GM12865 (cell line): ENCODE data around the gene CPNE2.
"Not testable (repeated sequence)": the region's sequence is repeated elsewhere in the genome, so short reads cannot be mapped to it uniquely, and the experiment has no call there.

Experiments used
- DNase-seq: peaks from one replicate; pipeline ENCODE4 v3.0.0; 2010; ENCODE audit warnings: low read depth
- H3K4me3 ChIP-seq: 2 replicates; pipeline ENCODE4 v1.5.1; 2011; ENCODE audit warnings: mild to moderate bottlenecking, low read depth, low read length, control low read depth
- TF ChIP-seq, protein P1 (sequence below): IDR thresholded peaks from 2 replicates; pipeline ENCODE4 v1.5.1; 2011; ENCODE audit warnings: low read length, control low read depth, low read depth, inconsistent platforms; ENCODE audit not compliant: insufficient read depth; ENCODE audit errors: missing control alignments

The CPNE2 gene

GRCh38 chr16:57098188-57098841 is 5.9 kb downstream of the CPNE2 start:
- H3K4me3 ChIP-seq: no peak overlapping the region
- TF ChIP-seq, protein P1, sequence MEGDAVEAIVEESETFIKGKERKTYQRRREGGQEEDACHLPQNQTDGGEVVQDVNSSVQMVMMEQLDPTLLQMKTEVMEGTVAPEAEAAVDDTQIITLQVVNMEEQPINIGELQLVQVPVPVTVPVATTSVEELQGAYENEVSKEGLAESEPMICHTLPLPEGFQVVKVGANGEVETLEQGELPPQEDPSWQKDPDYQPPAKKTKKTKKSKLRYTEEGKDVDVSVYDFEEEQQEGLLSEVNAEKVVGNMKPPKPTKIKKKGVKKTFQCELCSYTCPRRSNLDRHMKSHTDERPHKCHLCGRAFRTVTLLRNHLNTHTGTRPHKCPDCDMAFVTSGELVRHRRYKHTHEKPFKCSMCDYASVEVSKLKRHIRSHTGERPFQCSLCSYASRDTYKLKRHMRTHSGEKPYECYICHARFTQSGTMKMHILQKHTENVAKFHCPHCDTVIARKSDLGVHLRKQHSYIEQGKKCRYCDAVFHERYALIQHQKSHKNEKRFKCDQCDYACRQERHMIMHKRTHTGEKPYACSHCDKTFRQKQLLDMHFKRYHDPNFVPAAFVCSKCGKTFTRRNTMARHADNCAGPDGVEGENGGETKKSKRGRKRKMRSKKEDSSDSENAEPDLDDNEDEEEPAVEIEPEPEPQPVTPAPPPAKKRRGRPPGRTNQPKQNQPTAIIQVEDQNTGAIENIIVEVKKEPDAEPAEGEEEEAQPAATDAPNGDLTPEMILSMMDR: no peak

GRCh38 chr16:57099965-57100364 is 7.6 kb downstream of the CPNE2 start:
- H3K4me3 ChIP-seq, DNase-seq: not testable (repeated sequence)

More at GRCh38 chr16:57098188-57098841, 5.9 kb downstream of the CPNE2 start:
- DNase-seq: no peak

- no peak for DNase-seq
- H3K4me3 ChIP-seq: no peak overlapping the region
- TF ChIP-seq, protein P1: no peak
These were observed 8.1 kb downstream of the CPNE2 start for GRCh38 chr16:57100445-57100844.

DNA sequence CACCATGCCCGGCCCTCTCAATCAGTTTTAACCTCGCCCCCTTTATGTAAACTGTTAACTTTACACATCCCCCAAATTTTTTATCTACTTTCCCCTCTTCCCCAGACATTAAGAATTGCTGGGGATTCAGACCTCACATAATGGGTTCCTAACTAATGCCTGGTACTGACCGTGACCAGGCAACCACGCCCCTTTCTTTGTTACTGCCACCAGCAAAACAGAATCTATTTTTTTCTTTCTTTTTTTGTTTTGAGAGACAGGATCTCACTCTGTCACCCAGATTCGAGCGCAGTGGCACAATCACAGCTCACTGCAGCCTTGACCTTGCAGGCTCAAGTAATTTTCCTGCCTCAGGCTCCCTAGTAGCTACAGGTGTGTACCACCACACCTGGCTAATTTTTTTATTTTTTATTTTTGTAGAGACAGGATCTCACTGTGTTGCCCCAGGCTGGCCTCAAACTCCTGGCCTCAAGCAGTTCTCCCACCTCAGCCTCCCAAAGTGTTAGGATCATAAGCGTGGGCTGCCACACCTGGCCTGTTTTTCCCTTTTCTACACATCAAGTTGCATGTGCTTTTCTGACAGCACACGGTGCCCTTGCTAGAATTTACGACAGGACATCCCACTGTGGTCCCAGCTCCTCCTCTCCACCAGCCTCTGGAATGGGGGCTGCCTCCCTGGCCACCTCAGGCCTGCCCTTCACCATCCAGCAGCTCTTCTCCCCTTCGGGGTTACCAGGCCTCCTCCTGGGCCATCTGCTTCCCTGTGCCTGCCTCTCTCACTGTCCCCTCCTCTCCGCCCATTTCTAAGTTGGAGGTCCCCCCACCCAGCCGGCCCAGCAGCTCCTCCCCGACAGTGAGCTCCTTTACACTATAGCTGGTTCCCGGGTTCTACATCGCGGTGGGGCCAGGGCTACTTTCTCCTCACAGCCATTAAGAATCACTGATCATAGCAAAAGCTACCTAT is 10.8 kb downstream of the CPNE2 start:
- TF ChIP-seq, protein P1: no peak
- H3K4me3 ChIP-seq: no peak overlapping the region
- DNase-seq: no peak

GRCh38 chr16:57104706-57105105 is 12.3 kb downstream of the CPNE2 start:
- DNase-seq: peak; percentile 35
- TF ChIP-seq, protein P1: no peak
- H3K4me3 ChIP-seq: no peak overlapping the region

DNA sequence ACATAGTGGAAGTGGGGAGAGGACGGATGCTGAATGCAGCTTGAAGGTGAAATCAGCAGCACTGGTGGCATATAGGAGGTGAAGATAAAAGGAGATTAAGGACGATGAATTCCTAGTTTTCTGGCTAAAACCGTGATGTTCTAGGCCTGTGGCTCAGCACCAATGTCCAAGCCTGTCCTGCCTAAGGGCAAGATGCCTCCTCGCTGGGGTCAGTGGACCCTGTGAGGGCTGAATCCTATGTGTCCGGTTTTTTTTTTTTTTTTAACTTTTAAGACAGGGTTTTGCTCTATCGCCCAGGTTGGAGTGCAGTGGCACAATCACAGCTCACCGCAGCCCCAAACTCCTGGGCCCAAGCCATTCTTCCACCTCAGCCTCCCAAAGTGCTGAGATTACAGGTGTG is 12.8 kb downstream of the CPNE2 start:
- H3K4me3 ChIP-seq: no peak overlapping the region
- DNase-seq: no peak
- TF ChIP-seq, protein P1: no peak

DNA sequence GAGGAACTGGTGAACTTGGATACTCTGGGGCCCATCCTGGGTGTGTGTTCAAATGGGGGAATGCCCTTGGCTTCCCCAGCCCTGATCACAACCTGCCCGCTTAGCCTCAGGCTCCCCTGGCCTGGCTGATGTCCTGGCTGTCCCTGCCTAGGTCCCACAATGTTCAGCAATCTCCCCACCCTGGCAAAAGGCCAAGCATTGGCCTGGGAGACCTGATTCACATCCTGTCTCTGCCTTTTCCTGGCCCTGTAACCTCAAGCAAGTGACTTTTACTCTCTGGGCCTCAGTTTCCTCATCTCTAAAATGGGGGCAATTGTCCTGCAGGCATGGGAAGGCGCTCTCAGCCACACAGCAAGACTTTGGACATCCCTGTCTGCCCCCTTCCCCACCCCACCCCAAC is 14.4 kb downstream of the CPNE2 start:
- no peak for DNase-seq
- TF ChIP-seq, protein P1: no peak
- no peak overlapping the region for H3K4me3 ChIP-seq
